Activated naive CD8-positive, alpha-beta T cell treated with anti-CD3 and anti-CD28 coated beads, Interleukin-2, amount 10 ng/mL, durations not matched to agents 7 days and 5 days (primary cell): Measurements from ENCODE around the gene P2RX4. TPM values are rescaled to one million over a fixed set of nuclear protein-coding genes. Genes with fewer than 3 reads are reported as not detected.
A peak's percentile ranks its signal among the peaks of the same experiment; 100 is the strongest.
"Not testable (repeated sequence)": the region's sequence is repeated elsewhere in the genome, so short reads cannot be mapped to it uniquely, and the experiment has no call there.

Experiments used
- ATAC-seq: fragments of 150-1000 bp; cut with Tn5 transposase; one replicate; pipeline ENCODE4 v1.10.0; 2021; ENCODE audit warnings: low read depth, moderate library complexity
- POLR2A ChIA-PET: fragments of 350-600 bp; sonication (Branson Sonifier 250); formaldehyde crosslinking; loops from one replicate; lab custom pipeline; 2021; ENCODE audit warnings: antibody characterized with exemption; lab: Charles Lee
- DNase-seq: peaks from one replicate; pipeline ENCODE4 v3.0.0; 2021
- H3K27ac Mint-ChIP-seq: one replicate; pipeline ENCODE4 v1.8.0; 2022; ENCODE audit warnings: mild to moderate bottlenecking, mixed read lengths
- H3K27me3 Mint-ChIP-seq: one replicate; pipeline ENCODE4 v1.8.0; 2022; ENCODE audit warnings: mild to moderate bottlenecking, moderate library complexity, mixed read lengths
- H3K36me3 Mint-ChIP-seq: one replicate; pipeline ENCODE4 v1.8.0; 2021; ENCODE audit warnings: mild to moderate bottlenecking, mixed read lengths
- H3K4me1 Mint-ChIP-seq: one replicate; pipeline ENCODE4 v1.8.0; 2021; ENCODE audit warnings: mixed read lengths
- H3K4me3 Mint-ChIP-seq: one replicate; pipeline ENCODE4 v1.8.0; 2022; ENCODE audit warnings: mild to moderate bottlenecking, moderate library complexity, mixed read lengths
- H3K9me3 Mint-ChIP-seq: one replicate; pipeline ENCODE4 v1.8.0; 2021; ENCODE audit warnings: mixed read lengths
- total RNA-seq, 2 experiments: library from RNA; stranded (reverse); gene quantifications; one replicate each; pipeline ENCODE4 v1.2.3, GENCODE V29; 2021

Gene P2RX4
- total RNA-seq, 2 experiments from 2014 or later, result 50.7 to 52.9 TPM

DNA sequence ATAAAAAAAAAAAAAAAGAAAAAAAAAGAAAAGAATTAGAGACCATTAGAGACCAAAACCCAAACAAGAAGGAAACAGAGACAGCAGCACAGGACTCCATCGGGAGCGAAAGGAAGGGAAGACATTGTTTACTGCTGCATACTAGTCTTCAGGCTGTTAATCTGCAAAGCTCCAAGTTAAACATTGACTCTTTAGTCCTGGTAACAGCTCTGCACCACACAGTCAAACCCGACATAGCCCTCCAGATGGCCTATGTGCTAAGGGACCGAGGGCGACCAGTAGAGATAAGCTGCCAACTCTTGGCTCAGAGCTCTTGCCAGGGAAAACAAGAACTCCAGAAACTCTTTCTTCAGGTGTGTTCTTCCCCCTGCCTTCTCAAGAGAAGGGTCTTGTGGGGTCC lies 7.8 kb downstream of the P2RX4 start:
- no peak for ATAC-seq
- POLR2A ChIA-PET, result no interaction called here
- peaks cover 51% of the 10 kb centered on the region for H3K36me3 Mint-ChIP-seq

DNA sequence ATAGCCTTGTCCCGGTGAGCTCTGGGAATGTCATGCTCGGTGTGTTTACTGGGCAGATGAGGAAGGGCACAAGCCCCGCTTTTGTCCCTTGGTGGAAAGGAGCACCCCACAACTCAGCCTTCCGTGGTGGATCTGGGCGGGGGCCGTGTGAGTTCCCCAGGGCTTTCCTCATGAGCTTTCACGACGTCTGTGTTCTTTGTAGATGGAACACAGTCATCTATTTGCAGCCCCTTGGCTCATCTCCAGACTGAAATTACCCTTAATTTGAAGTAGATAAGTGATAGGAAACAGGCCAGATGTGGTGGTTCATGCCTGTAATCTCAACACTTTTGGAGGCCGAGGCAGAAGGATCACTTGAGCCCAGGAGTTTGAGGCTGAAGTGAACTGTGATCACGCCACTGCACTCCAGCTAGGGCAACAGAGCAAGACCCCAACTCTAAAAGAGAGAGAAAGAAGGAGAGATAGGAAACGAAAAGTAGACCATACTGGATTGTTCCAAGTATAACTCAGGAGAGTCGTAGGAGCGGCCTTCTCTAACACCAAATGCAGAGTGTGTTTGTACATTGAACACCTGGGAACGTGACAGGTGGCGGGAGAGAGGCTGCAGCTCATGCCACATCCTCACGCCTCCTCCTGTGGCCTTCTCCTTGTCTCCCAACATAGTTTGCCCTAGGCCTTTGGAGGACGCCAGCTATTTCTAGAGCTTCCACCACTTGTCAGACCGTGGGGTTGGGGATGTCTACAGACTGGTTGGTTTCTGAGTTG lies 8.8 kb downstream of the P2RX4 start:
- Mint-ChIP-seq H3K36me3 (peaks cover 54% of the 10 kb centered on the region), H3K27me3 (no peaks in the 10 kb centered on the region), H3K4me1 (peaks cover 34% of the 10 kb centered on the region), H3K4me3 (no peak overlapping the region), H3K27ac (no peak overlapping the region), H3K9me3 (peaks cover 2% of the 10 kb centered on the region)
- POLR2A ChIA-PET, result no interaction called here
- no peak for DNase-seq
- no peak for ATAC-seq

More for the DNA sequence above, 7.8 kb downstream of the P2RX4 start:
- Mint-ChIP-seq H3K27ac (no peak overlapping the region), H3K4me1 (peaks cover 24% of the 10 kb centered on the region), H3K27me3 (no peaks in the 10 kb centered on the region), H3K4me3 (no peak overlapping the region), H3K9me3 (peaks cover 2% of the 10 kb centered on the region)
- DNase-seq, result no peak

DNA sequence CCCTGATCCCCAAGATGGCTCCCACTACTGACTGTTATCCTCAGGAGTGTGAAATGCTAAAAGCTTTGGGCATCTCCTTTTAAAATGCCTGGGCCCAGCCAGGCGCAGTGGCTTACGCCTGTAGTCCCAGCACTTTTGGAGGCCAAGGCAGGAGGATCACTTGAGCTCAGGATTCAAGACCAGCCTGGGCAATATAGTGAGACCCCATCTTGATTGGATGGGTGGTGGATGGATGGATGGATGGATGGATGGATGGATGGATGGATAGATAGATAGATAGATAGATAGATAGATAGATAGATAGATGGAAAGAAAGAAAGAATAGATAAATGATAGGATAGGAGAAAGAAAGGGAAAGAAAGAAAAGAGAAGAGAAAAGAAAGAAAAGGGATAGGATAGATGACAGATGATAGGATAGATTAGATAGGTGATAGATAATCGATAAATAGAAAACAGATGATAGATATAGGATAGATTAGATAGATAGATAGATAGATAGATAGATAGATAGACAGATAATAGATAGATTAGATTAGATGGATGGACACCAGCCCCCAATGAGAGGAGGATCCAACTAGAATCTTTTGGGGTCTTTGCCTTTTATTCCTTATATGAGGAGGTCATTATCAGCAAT lies 9.5 kb downstream of the P2RX4 start:
- H3K27ac Mint-ChIP-seq, result peak overlapping the region; percentile 2
- no peak for DNase-seq
- H3K9me3 Mint-ChIP-seq, result peaks cover 2% of the 10 kb centered on the region
- H3K27me3 Mint-ChIP-seq, result no peaks in the 10 kb centered on the region
- ATAC-seq, result no peak
- H3K36me3 Mint-ChIP-seq, result peaks cover 52% of the 10 kb centered on the region
- H3K4me3 Mint-ChIP-seq, result no peak overlapping the region
- H3K4me1 Mint-ChIP-seq, result peaks cover 36% of the 10 kb centered on the region
- POLR2A ChIA-PET, result no interaction called here

DNA sequence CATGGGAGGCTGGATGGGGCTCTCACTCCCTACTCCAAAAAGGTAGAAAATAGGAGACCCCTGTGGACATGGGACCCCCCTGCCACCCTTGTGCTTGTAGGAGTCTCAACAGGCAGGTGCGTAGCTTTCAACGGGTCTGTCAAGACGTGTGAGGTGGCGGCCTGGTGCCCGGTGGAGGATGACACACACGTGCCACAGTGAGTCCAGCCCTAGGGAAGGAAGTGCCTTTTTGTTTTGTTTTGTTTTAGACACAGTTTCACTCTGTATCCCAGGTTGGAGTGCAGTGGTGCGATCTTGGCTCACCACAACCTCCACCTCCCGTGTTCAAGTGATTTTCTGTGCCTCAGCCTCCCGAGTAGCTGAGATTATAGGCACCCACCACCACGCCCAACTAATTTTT lies 12.9 kb downstream of the P2RX4 start:
- peak overlapping the region; percentile 69 for H3K4me3 Mint-ChIP-seq
- peaks cover 49% of the 10 kb centered on the region for H3K36me3 Mint-ChIP-seq
- H3K4me1 Mint-ChIP-seq, result peaks cover 37% of the 10 kb centered on the region
- POLR2A ChIA-PET, result interaction anchor here (1.2 to 1.6 kb wide), 5 partner anchors 12 to 162 kb away, joined by 3 to 11 read pairs (median 5); no protein-coding TSS in a partner anchor
- no peak for DNase-seq
- peak overlapping the region; percentile 95 for H3K27ac Mint-ChIP-seq
- H3K9me3 Mint-ChIP-seq, result peaks cover 2% of the 10 kb centered on the region
- no peaks in the 10 kb centered on the region for H3K27me3 Mint-ChIP-seq
- peak; percentile 3 for ATAC-seq

DNA sequence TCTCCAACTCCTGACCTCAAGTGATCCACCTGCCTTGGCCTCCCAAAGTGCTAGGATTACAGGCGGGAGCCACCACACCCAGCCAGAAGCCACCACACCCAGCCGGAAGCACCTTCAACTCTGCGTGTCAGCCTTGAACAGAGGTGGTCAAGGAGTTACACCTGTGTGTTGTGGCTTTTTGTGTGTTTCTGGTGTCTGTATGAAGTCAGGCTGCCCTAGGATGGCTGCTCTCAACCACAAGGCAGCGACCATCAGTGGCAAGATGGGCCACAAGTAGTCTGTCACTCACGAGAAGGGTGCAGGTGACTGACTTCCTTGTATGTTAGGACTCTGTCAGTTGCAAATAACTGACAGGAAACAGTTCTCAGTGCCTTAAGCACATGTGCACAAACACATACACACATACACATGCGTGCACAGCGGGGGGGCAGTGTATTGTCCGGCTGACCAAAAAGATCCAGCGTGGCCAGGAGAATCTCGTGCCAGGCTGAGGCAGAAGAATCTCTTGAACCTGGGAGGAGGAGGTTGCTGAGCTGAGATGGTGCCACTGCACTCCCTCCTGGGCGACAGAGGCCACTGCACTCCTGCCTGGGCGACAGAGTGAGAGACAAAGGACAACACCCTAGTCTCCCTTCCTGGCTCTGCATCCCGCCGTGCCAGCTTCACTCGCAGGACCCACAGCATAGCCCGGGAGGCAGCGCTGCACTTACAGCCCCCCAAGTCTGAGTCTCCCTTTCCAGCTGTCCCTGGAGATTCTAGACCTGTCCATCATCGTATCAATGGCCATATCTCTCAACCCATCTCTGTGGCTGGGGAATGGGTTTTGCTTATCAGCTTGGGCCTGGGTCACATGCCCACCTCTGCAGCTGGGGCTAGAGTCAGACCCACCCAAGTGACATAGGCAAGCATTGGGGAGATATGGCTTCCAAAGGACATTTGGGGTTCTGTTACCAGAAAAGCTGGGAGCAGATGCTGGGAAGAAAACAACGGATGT lies 13.7 kb downstream of the P2RX4 start:
- H3K4me3 Mint-ChIP-seq, result peak overlapping the region; percentile 69
- peak overlapping the region; percentile 95 for H3K27ac Mint-ChIP-seq
- ATAC-seq (peak; percentile 68), DNase-seq (peak; percentile 71)
- H3K27me3 Mint-ChIP-seq, result no peaks in the 10 kb centered on the region
- peaks cover 38% of the 10 kb centered on the region for H3K4me1 Mint-ChIP-seq
- H3K36me3 Mint-ChIP-seq, result peaks cover 44% of the 10 kb centered on the region
- peaks cover 2% of the 10 kb centered on the region for H3K9me3 Mint-ChIP-seq
- POLR2A ChIA-PET, result interaction anchor here (0.7 to 2.5 kb wide), 11 partner anchors 12 to 185 kb away, joined by 3 to 28 read pairs (median 6); partner anchors contain the start of genes CAMKK2 and OASL

DNA sequence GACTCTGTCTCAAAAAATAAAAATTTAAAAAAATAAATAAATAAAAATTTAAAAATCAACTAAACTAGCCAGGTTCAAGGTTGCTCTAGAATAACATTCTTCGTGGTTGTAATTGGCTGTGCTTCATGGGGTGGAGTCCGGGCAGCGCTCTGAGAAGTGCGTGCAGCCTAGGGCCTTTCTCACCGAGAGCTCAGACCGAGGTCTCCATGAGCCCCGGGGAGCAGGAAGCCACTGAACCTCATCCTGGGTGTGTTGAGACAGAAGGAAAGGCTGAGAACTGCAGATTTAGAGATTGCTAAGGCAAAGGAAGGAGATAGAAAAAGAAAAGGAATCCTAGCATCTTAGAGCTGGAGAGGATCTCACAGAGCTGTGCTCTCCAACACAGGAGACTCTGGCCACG lies 14.7 kb downstream of the P2RX4 start:
- Mint-ChIP-seq H3K27ac (peak overlapping the region; percentile 95), H3K4me3 (peak overlapping the region; percentile 72), H3K27me3 (no peaks in the 10 kb centered on the region), H3K9me3 (peaks cover 2% of the 10 kb centered on the region), H3K4me1 (peaks cover 40% of the 10 kb centered on the region), H3K36me3 (peaks cover 42% of the 10 kb centered on the region)
- DNase-seq, result peak; percentile 69
- POLR2A ChIA-PET, result interaction anchor here (0.7 to 2.5 kb wide), 10 partner anchors 11 to 186 kb away, joined by 3 to 28 read pairs (median 6); partner anchors contain the start of genes CAMKK2, OASL and P2RX7
- ATAC-seq, result peak; percentile 81

DNA sequence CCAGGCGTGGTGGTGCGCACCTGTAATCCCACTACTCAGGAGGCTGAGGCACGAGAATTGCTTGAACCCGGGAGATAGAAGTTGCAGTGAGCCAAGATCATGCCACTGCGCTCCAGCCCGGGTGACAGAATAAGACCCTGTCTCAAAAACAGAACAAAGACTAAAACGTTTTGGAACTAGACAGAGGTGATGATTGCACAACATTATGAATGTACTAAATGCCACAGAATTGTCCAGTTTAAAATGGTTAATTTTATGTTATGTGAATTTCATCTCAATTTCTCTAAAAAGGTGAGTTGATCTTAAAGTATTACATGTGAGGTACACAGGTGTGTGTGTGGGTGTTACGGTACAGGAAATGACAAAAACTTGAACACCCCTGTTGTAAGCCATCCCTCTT lies 16.5 kb downstream of the P2RX4 start:
- POLR2A ChIA-PET, result interaction anchor here (0.7 kb wide), 1 partner anchor 487 kb away, joined by 4 read pairs; no protein-coding TSS in a partner anchor
- Mint-ChIP-seq H3K27ac (peak overlapping the region; percentile 45), H3K9me3 (peaks cover 2% of the 10 kb centered on the region), H3K4me3 (no peak overlapping the region), H3K36me3 (peaks cover 42% of the 10 kb centered on the region), H3K27me3 (no peaks in the 10 kb centered on the region), H3K4me1 (peaks cover 45% of the 10 kb centered on the region)
- DNase-seq, result no peak
- no peak for ATAC-seq

DNA sequence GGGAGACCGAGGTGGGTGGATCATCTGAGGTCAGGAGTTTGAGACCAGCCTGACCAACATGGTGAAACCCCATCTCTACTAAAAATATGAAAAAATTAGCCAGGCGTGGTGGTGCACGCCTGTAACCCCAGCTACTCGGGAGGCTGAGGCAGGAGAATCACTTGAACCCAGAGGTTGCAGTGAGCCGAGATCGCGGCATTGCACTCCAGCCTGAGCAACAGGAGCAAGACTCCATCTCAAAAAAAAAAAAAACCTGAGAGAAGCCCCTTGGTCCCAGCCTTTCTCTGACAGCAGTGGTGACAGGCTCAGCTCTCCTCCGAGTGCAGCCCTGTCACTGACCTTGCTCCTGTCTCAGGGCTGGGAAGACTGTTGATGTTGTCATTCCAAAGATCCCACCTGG lies 16.9 kb downstream of the P2RX4 start:
- not testable (repeated sequence) for H3K27me3 Mint-ChIP-seq, H3K4me3 Mint-ChIP-seq, DNase-seq, H3K9me3 Mint-ChIP-seq, ATAC-seq
- POLR2A ChIA-PET, result interaction anchor here (0.6 to 0.7 kb wide), 2 partner anchors 486 to 645 kb away, joined by 3 to 4 read pairs; partner anchors contain the start of gene POP5
- H3K4me1 Mint-ChIP-seq, result peaks cover 46% of the 10 kb centered on the region
- H3K36me3 Mint-ChIP-seq, result peaks cover 40% of the 10 kb centered on the region
- peak overlapping the region; percentile 45 for H3K27ac Mint-ChIP-seq

DNA sequence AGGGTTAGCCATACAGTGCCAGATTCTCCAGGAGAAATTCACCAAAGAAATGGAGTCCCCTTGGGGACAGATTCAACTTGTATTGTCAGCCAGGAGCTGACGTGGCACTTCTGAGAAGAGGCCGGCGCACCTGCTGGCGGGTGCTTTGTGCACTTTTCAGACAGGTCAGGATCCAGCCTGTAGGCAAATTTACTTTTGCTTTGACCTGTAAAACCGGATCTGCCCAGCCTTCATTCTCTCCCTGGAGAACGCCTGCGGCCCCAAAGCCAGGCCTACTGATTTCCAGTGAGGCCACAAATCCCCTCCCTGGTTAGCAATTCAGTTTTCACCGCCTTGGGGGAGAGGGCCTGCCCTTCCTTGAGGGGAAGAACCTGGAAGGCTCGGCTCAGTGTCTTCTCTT lies 17.4 kb downstream of the P2RX4 start:
- no peak for DNase-seq
- H3K4me3 Mint-ChIP-seq, result no peak overlapping the region
- peak overlapping the region; percentile 45 for H3K27ac Mint-ChIP-seq
- POLR2A ChIA-PET, result interaction anchor here (0.6 kb wide), 1 partner anchor 646 kb away, joined by 3 read pairs; the partner anchor contains the start of gene POP5
- peaks cover 2% of the 10 kb centered on the region for H3K9me3 Mint-ChIP-seq
- no peak for ATAC-seq
- peaks cover 46% of the 10 kb centered on the region for H3K4me1 Mint-ChIP-seq
- H3K36me3 Mint-ChIP-seq, result peaks cover 36% of the 10 kb centered on the region
- no peaks in the 10 kb centered on the region for H3K27me3 Mint-ChIP-seq

DNA sequence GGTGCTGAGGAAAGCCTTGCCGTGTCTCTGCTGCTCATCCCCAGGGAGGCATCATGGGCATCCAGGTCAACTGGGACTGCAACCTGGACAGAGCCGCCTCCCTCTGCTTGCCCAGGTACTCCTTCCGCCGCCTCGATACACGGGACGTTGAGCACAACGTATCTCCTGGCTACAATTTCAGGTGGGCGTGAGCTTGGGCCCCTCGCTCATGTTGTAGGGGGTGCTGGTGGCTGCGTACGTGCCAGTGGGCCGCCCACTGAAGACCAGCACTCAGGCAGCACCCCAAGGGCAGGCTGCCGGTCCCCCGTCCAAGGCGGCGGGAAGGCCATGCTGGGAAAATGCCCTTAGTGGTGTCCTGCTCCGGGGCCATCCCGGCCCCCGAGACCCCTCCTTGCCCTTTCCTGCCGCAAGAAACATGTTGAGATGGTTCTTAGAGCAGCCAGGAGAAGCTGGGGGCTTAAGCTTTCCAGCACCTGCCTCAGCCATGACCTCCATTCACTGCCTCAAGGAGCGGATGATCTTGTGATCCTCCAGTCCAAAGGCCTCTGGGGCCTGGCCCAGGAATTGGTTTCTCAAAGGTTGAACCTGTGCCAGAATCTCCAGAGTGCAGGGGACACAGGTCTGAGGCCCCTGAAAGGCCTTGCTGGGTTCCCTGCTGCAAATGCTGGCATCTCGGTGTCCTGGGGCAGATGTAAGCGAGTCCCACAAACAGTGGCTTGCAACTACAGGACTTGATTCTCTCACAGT lies 19.2 kb downstream of the P2RX4 start:
- peaks cover 32% of the 10 kb centered on the region for H3K4me1 Mint-ChIP-seq
- H3K27me3 Mint-ChIP-seq, result no peaks in the 10 kb centered on the region
- H3K9me3 Mint-ChIP-seq, result no peaks in the 10 kb centered on the region
- peaks cover 26% of the 10 kb centered on the region for H3K36me3 Mint-ChIP-seq
- no peak for ATAC-seq
- peak overlapping the region; percentile 71 for H3K27ac Mint-ChIP-seq
- no peak for DNase-seq
- POLR2A ChIA-PET, result interaction anchor here (1.4 kb wide), 1 partner anchor 10 kb away, joined by 5 read pairs; no protein-coding TSS in a partner anchor
- H3K4me3 Mint-ChIP-seq, result no peak overlapping the region

DNA sequence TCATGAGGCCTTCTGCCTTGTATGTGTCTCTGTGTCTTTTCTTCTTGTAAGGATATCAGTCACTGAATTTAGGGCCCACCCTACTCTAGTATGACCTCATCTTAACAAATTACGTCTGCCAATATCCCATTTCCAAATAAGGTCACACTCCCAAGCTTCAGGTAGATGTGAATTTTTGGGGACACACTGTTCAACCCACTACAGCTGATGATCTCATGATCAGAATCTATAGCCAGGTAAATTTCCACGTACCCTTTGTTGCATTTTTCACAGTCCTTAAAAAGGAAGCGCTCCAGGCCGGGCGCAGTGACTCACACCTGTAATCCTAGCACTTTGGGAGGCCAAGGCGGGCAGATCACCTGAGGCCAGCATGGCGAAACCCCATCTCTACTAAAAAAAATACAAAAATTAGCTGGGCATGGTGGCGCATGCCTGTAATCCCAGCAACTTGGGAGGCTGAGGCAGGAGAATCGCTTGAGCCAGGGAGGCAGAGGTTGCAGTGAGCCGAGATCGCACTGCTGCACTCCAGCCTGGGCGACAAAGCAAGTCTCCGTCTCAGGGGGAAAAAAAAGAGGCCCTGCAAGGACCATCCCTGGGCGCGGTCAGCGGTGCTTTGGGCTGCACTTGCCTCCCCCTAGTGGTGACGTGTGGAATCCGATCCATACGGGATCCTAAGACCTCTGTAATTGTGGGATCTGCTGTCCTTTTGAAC lies 20.1 kb downstream of the P2RX4 start:
- Mint-ChIP-seq H3K36me3 (peaks cover 29% of the 10 kb centered on the region), H3K27ac (peak overlapping the region; percentile 71), H3K4me1 (peaks cover 26% of the 10 kb centered on the region)
- POLR2A ChIA-PET, result interaction anchor here (1.4 kb wide), 1 partner anchor 9 kb away, joined by 5 read pairs; no protein-coding TSS in a partner anchor
- ATAC-seq (peak; percentile 73), DNase-seq (peak; percentile 68)
- not testable (repeated sequence) for H3K27me3 Mint-ChIP-seq, H3K9me3 Mint-ChIP-seq, H3K4me3 Mint-ChIP-seq
